Left lung (tissue), 10 donors: ENCODE measurements around the gene CNTN4. TPM values are rescaled to one million over a fixed set of nuclear protein-coding genes. Genes with fewer than 3 reads are reported as not detected.

ENCODE experiments used
- ATAC-seq: fragments of 200-7000 bp; cut with Tn5 transposase; one replicate; pipeline ENCODE4 v1.9.1; 2020; ENCODE audit warnings: moderate library complexity
- DNase-seq, 4 donors: peaks; one replicate each; pipeline ENCODE4 v3.0.0-alpha.2; 2013 to 2020
- H3K27ac ChIP-seq, 2 donors: fragments of 200-600 bp; sonication (generic) in 1 of 2; one replicate each; pipeline versions ENCODE4 v1.5.0 to v1.8.0; 2020 to 2021
- H3K27me3 ChIP-seq, 2 donors: fragments of 200-600 bp; sonication (generic) in 1 of 2; one replicate each; pipeline versions ENCODE4 v1.5.0 to v1.8.0; 2020 to 2021
- H3K36me3 ChIP-seq, 2 donors: fragments of 200-600 bp; sonication (generic) in 1 of 2; one replicate each; pipeline versions ENCODE4 v1.5.0 to v1.8.0; 2020 to 2021
- H3K4me1 ChIP-seq, 2 donors: fragments of 200-600 bp; one replicate each; pipeline ENCODE4 v1.8.0; 2021
- H3K4me3 ChIP-seq, 2 donors: fragments of 200-600 bp; sonication (generic) in 1 of 2; one replicate each; pipeline versions ENCODE4 v1.5.0 to v1.8.0; 2020 to 2021; ENCODE audit warnings: mild to moderate bottlenecking in 1 of 2
- H3K9me3 ChIP-seq, 2 donors: fragments of 200-600 bp; sonication (generic) in 1 of 2; one replicate each; pipeline versions ENCODE4 v1.5.0 to v1.8.0; 2020 to 2021
- CTCF ChIP-seq, 2 donors: fragments of 200-600 bp; sonication (generic) in 1 of 2; IDR thresholded peaks; one replicate each; pipeline versions ENCODE4 v1.5.0 to v1.8.0; 2021; ENCODE audit warnings: antibody characterized with exemption in 2 of 2
- intact Hi-C, 2 donors: fragments of 100-400 bp; cut with DNase I; formaldehyde crosslinking; loops; one replicate each; pipeline versions ENCODE4 v1.11.2 to v1.14.2; 2022
- polyA plus RNA-seq, 6 donors: library from polyadenylated mRNA; unstranded; fragments of 120-200 nt; gene quantifications; one replicate each; pipeline ENCODE4 v1.2.1, GENCODE V29; 2013; ENCODE audit not compliant: insufficient read length in 6 of 6
- total RNA-seq, 2 donors: library from RNA; stranded (reverse); fragmentation: NEBNext Ultra II Directional; extraction: Animal tissue kit (Norgen Biotek cat#: 25700); gene quantifications; one replicate each; pipeline ENCODE4 v1.2.1, GENCODE V29; 2021
- donor health status: DM: no; HTN: yes; CAD: no.
- donor health status: DM: no; HTN: no; CAD: no.

Gene CNTN4
- total and polyA plus RNA-seq, 8 donors = 5.9 to 10.4 (median 8.2) TPM

DNA sequence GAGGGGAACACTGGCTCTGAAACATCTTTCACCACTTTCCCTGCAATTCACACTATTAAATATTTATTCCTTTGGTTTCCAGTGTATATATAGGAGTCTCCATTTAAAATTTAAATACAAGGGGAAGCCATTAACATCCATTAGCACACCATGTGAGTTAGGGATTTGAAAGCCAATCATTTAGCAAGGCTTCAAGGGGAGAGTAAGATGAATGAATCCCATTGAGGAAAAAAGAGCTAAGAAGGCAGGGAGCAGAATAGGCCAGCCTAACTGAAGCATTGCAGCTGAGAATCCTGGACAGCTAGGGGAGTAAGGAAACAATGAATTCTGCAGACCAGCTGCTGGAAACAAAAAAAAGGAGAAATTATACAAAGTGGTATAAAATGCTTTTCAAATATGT lies 585.4 kb downstream of the CNTN4 start:
- no peaks in the 10 kb centered on the region for H3K27me3 ChIP-seq
- no peaks in the 10 kb centered on the region for H3K4me1 ChIP-seq
- H3K9me3 ChIP-seq = no peaks in the 10 kb centered on the region
- no peak overlapping the region for H3K4me3 ChIP-seq
- ATAC-seq (no peak), DNase-seq (no peak)
- no peak for TF ChIP-seq CTCF (IDR thresholded peaks at IDR 0.05)
- intact Hi-C loops = no loop called here
- no peaks in the 10 kb centered on the region for H3K36me3 ChIP-seq
- no peak overlapping the region for H3K27ac ChIP-seq

DNA sequence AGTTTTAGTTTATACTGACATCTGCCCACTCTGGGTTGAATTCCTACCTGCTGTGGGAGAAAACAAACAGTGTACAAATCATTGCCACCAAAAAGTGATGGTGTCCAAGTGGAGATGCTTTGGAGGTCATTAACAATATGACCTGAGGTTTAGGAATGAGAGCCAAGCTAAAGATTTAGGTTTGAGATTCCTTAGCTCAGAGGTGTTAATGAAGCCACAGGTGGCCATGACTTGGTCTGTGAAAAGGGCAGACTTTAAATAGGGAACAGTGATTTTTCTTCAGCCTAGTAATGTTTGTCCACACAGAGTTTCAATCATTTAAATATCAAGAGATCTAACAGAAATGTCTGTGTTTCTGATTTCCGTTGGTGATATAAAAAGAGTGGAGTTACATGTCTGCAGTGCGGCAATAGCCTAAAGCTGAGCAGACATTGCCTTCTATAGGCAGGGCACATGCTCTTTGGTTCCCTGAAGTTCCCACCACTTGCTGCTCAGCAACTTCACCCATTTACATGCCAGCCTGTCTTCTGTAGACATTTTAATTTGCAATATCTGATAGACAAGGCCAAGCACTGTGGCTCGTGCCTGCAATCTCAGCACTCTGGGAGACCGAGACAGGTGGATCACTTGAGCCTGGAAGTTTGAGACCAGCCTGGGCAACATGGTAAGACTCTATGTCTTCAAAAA lies 588.3 kb downstream of the CNTN4 start:
- Histone ChIP-seq H3K27ac (no peak overlapping the region), H3K4me3 (no peak overlapping the region), H3K9me3 (no peaks in the 10 kb centered on the region), H3K4me1 (no peaks in the 10 kb centered on the region), H3K27me3 (no peaks in the 10 kb centered on the region), H3K36me3 (no peaks in the 10 kb centered on the region)
- no peak for DNase-seq
- ATAC-seq = no peak
- intact Hi-C loops = no loop called here
- TF ChIP-seq CTCF (IDR thresholded peaks at IDR 0.05) = no peak

- no peak for TF ChIP-seq CTCF (IDR thresholded peaks at IDR 0.05)
- intact Hi-C loops = no loop called here
- Histone ChIP-seq H3K9me3 (no peaks in the 10 kb centered on the region), H3K27me3 (no peaks in the 10 kb centered on the region), H3K36me3 (no peaks in the 10 kb centered on the region), H3K27ac (no peak overlapping the region), H3K4me1 (no peaks in the 10 kb centered on the region), H3K4me3 (no peak overlapping the region)
- ATAC-seq (no peak), DNase-seq (no peak)
Measured at GRCh38 chr3:2697589-2697988, 598.9 kb downstream of the CNTN4 start.

- intact Hi-C loops = no loop called here
- no peak for TF ChIP-seq CTCF (IDR thresholded peaks at IDR 0.05)
- ATAC-seq = no peak
Measured at GRCh38 chr3:2701471-2701870, 602.8 kb downstream of the CNTN4 start.

GRCh38 chr3:2706144-2706835 lies 607.6 kb downstream of the CNTN4 start:
- intact Hi-C loops = no loop called here
- H3K9me3 ChIP-seq = no peaks in the 10 kb centered on the region

More at GRCh38 chr3:2701471-2701870, 602.8 kb downstream of the CNTN4 start:
- Histone ChIP-seq H3K27ac (no peak overlapping the region), H3K4me3 (no peak overlapping the region), H3K36me3 (no peaks in the 10 kb centered on the region), H3K4me1 (no peaks in the 10 kb centered on the region), H3K27me3 (no peaks in the 10 kb centered on the region), H3K9me3 (no peaks in the 10 kb centered on the region)
- no peak for DNase-seq

More at GRCh38 chr3:2706144-2706835, 607.6 kb downstream of the CNTN4 start:
- no peaks in the 10 kb centered on the region for H3K36me3 ChIP-seq
- ATAC-seq (no peak), DNase-seq (no peak)
- no peaks in the 10 kb centered on the region for H3K27me3 ChIP-seq
- no peak for TF ChIP-seq CTCF (IDR thresholded peaks at IDR 0.05)
- no peak overlapping the region for H3K4me3 ChIP-seq
- no peak overlapping the region for H3K27ac ChIP-seq
- H3K4me1 ChIP-seq = no peaks in the 10 kb centered on the region
